CD14-positive monocyte (primary cell): Measurements from ENCODE around the gene PDE11A. TPM values are rescaled to one million over a fixed set of nuclear protein-coding genes. Genes with fewer than 3 reads are reported as not detected.

Source experiments
- DNase-seq, 3 donors: peaks; one replicate each; pipeline ENCODE4 v3.0.0-alpha.2; 2011 to 2022
- H2AFZ ChIP-seq: 2 replicates; pipeline ENCODE4 v1.6.0; 2012; ENCODE audit warnings: mild to moderate bottlenecking, low read depth, low read length, inconsistent platforms; ENCODE audit not compliant: insufficient read depth, poor library complexity, severe bottlenecking
- H3K27ac ChIP-seq, 2 donors: 1 replicate in 1 of 2; 2 replicates in 1 of 2; pipeline ENCODE4 v1.5.1; 2012 to 2013; ENCODE audit warnings: low read length in 2 of 2, control low read depth in 1 of 2, inconsistent platforms in 1 of 2, low read depth in 1 of 2, mild to moderate bottlenecking in 1 of 2
- H3K27me3 ChIP-seq, 2 donors: one replicate each; pipeline versions ENCODE4 v1.6.0 to v1.6.1; 2011 to 2013; ENCODE audit warnings: low read length in 2 of 2; ENCODE audit not compliant: control insufficient read depth in 2 of 2, insufficient read depth in 2 of 2
- H3K36me3 ChIP-seq, 2 donors: replicated peaks in 1 of 2; 1 replicate in 1 of 2; 2 replicates in 1 of 2; pipeline versions ENCODE4 v1.5.1 to v1.6.1; 2012 to 2013; ENCODE audit warnings: low read length in 2 of 2, control low read depth in 1 of 2, inconsistent platforms in 1 of 2, mild to moderate bottlenecking in 1 of 2; ENCODE audit not compliant: insufficient read depth in 2 of 2, control insufficient read depth in 1 of 2
- H3K4me1 ChIP-seq, 2 donors: 1 replicate in 1 of 2; 2 replicates in 1 of 2; pipeline versions ENCODE4 v1.5.1 to v1.6.1; 2012 to 2013; ENCODE audit warnings: low read length in 2 of 2, control low read depth in 1 of 2, inconsistent platforms in 1 of 2, mild to moderate bottlenecking in 1 of 2, moderate library complexity in 1 of 2; ENCODE audit not compliant: insufficient read depth in 2 of 2, control insufficient read depth in 1 of 2
- H3K4me2 ChIP-seq: replicated peaks from 2 replicates; pipeline ENCODE3; 2012; ENCODE audit warnings: low read length, moderate library complexity, mild to moderate bottlenecking; ENCODE audit not compliant: poor library complexity, severe bottlenecking; ENCODE audit errors: extremely low read depth
- H3K4me3 ChIP-seq, 3 experiments: fragments of 200-600 bp in 1 of 3; sonication (generic) in 1 of 3; replicated peaks in 1 of 3; 1 replicate in 2 of 3; 2 replicates in 1 of 3; pipeline ENCODE4 v1.5.1; 2011 to 2013; ENCODE audit warnings: low read length in 3 of 3, mild to moderate bottlenecking in 3 of 3, control low read depth in 2 of 3, low read depth in 2 of 3, inconsistent platforms in 1 of 3, moderate library complexity in 1 of 3
- H3K79me2 ChIP-seq: 2 replicates; pipeline ENCODE4 v1.6.0; 2012; ENCODE audit warnings: mild to moderate bottlenecking, control low read depth, inconsistent platforms, low read length, moderate library complexity; ENCODE audit not compliant: insufficient read depth
- H3K9ac ChIP-seq: 2 replicates; pipeline ENCODE4 v1.6.0; 2017; ENCODE audit warnings: low read length, mild to moderate bottlenecking; ENCODE audit not compliant: insufficient read depth, poor library complexity, severe bottlenecking
- H3K9me3 ChIP-seq, 2 donors: replicated peaks in 1 of 2; 1 replicate in 1 of 2; 2 replicates in 1 of 2; pipeline versions ENCODE4 v1.5.1 to v1.6.1; 2012 to 2013; ENCODE audit warnings: low read length in 2 of 2, control low read depth in 1 of 2; ENCODE audit not compliant: control insufficient read depth in 1 of 2, insufficient read depth in 1 of 2
- H4K20me1 ChIP-seq: 2 replicates; pipeline ENCODE4 v1.6.0; 2012; ENCODE audit warnings: mild to moderate bottlenecking, low read length, control low read depth, moderate library complexity; ENCODE audit not compliant: insufficient read depth
- H3K27ac Mint-ChIP-seq, 7 donors: one replicate each; pipeline ENCODE4 v1.8.0; 2020; ENCODE audit warnings: mild to moderate bottlenecking in 7 of 7, mixed read lengths in 7 of 7, moderate library complexity in 6 of 7, inconsistent platforms in 2 of 7
- H3K27me3 Mint-ChIP-seq, 3 donors: one replicate each; pipeline ENCODE4 v1.8.0; 2021 to 2022; ENCODE audit warnings: low read depth in 3 of 3, mild to moderate bottlenecking in 3 of 3, mixed read lengths in 3 of 3, moderate library complexity in 3 of 3, inconsistent platforms in 1 of 3
- H3K36me3 Mint-ChIP-seq, 2 donors: one replicate each; pipeline ENCODE4 v1.8.0; 2020; ENCODE audit warnings: mixed read lengths in 2 of 2, inconsistent platforms in 1 of 2, mild to moderate bottlenecking in 1 of 2
- H3K4me1 Mint-ChIP-seq: one replicate; pipeline ENCODE4 v1.8.0; 2020; ENCODE audit warnings: mild to moderate bottlenecking, mixed read lengths
- H3K4me3 Mint-ChIP-seq, 2 donors: one replicate each; pipeline ENCODE4 v1.8.0; 2020; ENCODE audit warnings: mild to moderate bottlenecking in 2 of 2, mixed read lengths in 2 of 2, moderate library complexity in 1 of 2
- H3K9me3 Mint-ChIP-seq, 7 donors: one replicate each; pipeline ENCODE4 v1.8.0; 2020 to 2022; ENCODE audit warnings: mixed read lengths in 7 of 7, mild to moderate bottlenecking in 6 of 7, moderate library complexity in 6 of 7, inconsistent platforms in 2 of 7
- CTCF ChIP-seq: fragments of 200-600 bp; IDR thresholded peaks from one replicate; pipeline ENCODE4 v1.8.0; 2022; ENCODE audit warnings: antibody characterized with exemption, mild to moderate bottlenecking
- WGBS: methylation state at CpG from one replicate; pipeline ENCODE4 v1.1.5; 2013; ENCODE audit warnings: missing lambda C conversion rate; ENCODE audit not compliant: insufficient coverage; 5-methylcytosine and 5-hydroxymethylcytosine counted together
- intact Hi-C, 2 donors: fragments of 100-400 bp; cut with micrococcal nuclease; formaldehyde crosslinking; loops; one replicate each; pipeline versions ENCODE4 v1.15.0 to v1.15.1; 2023
- polyA plus RNA-seq, 3 donors: library from polyadenylated mRNA; depleted of rRNA in 1 of 3; unstranded in 2 of 3; stranded (reverse) in 1 of 3; fragments of 300-500 nt in 2 of 3; fragments of >200 nt in 1 of 3; fragmentation: Illumina TruSeq in 2 of 3; gene quantifications; 1 replicate in 2 of 3; 2 replicates in 1 of 3; pipeline ENCODE4 v1.2.3, GENCODE V29; 2012 to 2021

The PDE11A gene
- polyA plus RNA-seq, 3 donors: not detected

GRCh38 chr2:177611310-177611886 is 461.2 kb downstream of the PDE11A start:
- Histone ChIP-seq H2AFZ (no peak overlapping the region), H3K27me3 (no peaks in the 10 kb centered on the region), H3K27ac (no peak overlapping the region), H3K36me3 (no peaks in the 10 kb centered on the region), H3K9ac (no peak overlapping the region), H3K9me3 (no peaks in the 10 kb centered on the region), H3K4me1 (no peaks in the 10 kb centered on the region), H3K4me2 (no peak overlapping the region), H3K4me3 (no peak overlapping the region), H3K79me2 (no peaks in the 10 kb centered on the region), H4K20me1 (no peaks in the 10 kb centered on the region)
- intact Hi-C loops: loop anchor here in 1 of 2 donors (10.0 kb wide), 3 partner anchors 143 to 447 kb away; partner anchors contain the start of gene AGPS
- H3K36me3 Mint-ChIP-seq: no peaks in the 10 kb centered on the region
- DNase-seq: no peak
- no peak overlapping the region for H3K4me3 Mint-ChIP-seq
- H3K27ac Mint-ChIP-seq: no peak overlapping the region
- peaks cover 0 to 7% (median 1%) of the 10 kb centered on the region in 3 donors for H3K27me3 Mint-ChIP-seq
- TF ChIP-seq CTCF: no peak
- WGBS: 98% methylated on average over 5 of the region's 6 CpGs
- H3K9me3 Mint-ChIP-seq: peaks cover 0 to 6% (median 3%) of the 10 kb centered on the region in 7 donors
- no peaks in the 10 kb centered on the region for H3K4me1 Mint-ChIP-seq

- H3K27me3 ChIP-seq: no peaks in the 10 kb centered on the region
- intact Hi-C loops: loop anchor here in 1 of 2 donors (10.0 kb wide), 3 partner anchors 144 to 446 kb away; partner anchors contain the start of gene AGPS
- no peak overlapping the region for H3K4me3 ChIP-seq
- no peak for DNase-seq
- no peaks in the 10 kb centered on the region for H3K36me3 ChIP-seq
- TF ChIP-seq CTCF: no peak
- no peak overlapping the region for H3K4me3 Mint-ChIP-seq
- no peaks in the 10 kb centered on the region for H3K9me3 ChIP-seq
- no peak overlapping the region for H3K27ac ChIP-seq
- H4K20me1 ChIP-seq: no peaks in the 10 kb centered on the region
- H3K4me2 ChIP-seq: no peak overlapping the region
- WGBS: no CpG with 5 or more reads among the region's 1 CpG
- no peaks in the 10 kb centered on the region for H3K36me3 Mint-ChIP-seq
- no peaks in the 10 kb centered on the region for H3K4me1 Mint-ChIP-seq
- H2AFZ ChIP-seq: no peak overlapping the region
- no peak overlapping the region for H3K9ac ChIP-seq
- peaks cover 0 to 6% (median 3%) of the 10 kb centered on the region in 7 donors for H3K9me3 Mint-ChIP-seq
- no peaks in the 10 kb centered on the region for H3K4me1 ChIP-seq
- H3K27ac Mint-ChIP-seq: no peak overlapping the region
- peaks cover 0 to 7% (median 1%) of the 10 kb centered on the region in 3 donors for H3K27me3 Mint-ChIP-seq
- no peaks in the 10 kb centered on the region for H3K79me2 ChIP-seq
Measured at GRCh38 chr2:177610813-177611212, 461.8 kb downstream of the PDE11A start.
